SK-N-SH (cell line): ENCODE data around the gene KIDINS220.

ENCODE experiments used
- CHD2 ChIP-seq: fragments of 150-350 bp; IDR thresholded peaks from 2 replicates; pipeline ENCODE4 v1.6.1; 2018; ENCODE audit warnings: low read length; ENCODE audit not compliant: partially characterized antibody
- ELF1 ChIP-seq: IDR thresholded peaks from 2 replicates; pipeline ENCODE4 v1.4.0; 2012
- FOSL2 ChIP-seq: IDR thresholded peaks from 2 replicates; pipeline ENCODE4 v1.4.0; 2012; ENCODE audit warnings: low read depth, mild to moderate bottlenecking, moderate library complexity, borderline replicate concordance
- FOXM1 ChIP-seq: IDR thresholded peaks from 2 replicates; pipeline ENCODE4 v1.4.0; 2012; ENCODE audit warnings: low read depth, mild to moderate bottlenecking
- NRF1 ChIP-seq: IDR thresholded peaks from 2 replicates; pipeline ENCODE4 v1.6.1; 2012; ENCODE audit warnings: low read depth, mild to moderate bottlenecking, low read length
- POLR2AphosphoS5 ChIP-seq: IDR thresholded peaks from 2 replicates; pipeline ENCODE4 v1.6.1; 2012; ENCODE audit warnings: low read depth, low read length
- RAD21 ChIP-seq: IDR thresholded peaks from 2 replicates; pipeline ENCODE4 v1.6.1; 2012; ENCODE audit warnings: mild to moderate bottlenecking, low read length
- RCOR1 ChIP-seq: fragments of 150-350 bp; IDR thresholded peaks from 2 replicates; pipeline ENCODE4 v1.6.1; 2017; ENCODE audit warnings: antibody characterized with exemption, low read length
- RFX5 ChIP-seq: IDR thresholded peaks from 2 replicates; pipeline ENCODE4 v1.6.1; 2012; ENCODE audit warnings: mild to moderate bottlenecking, improper control_type of control experiment, low read length
- TAF1 ChIP-seq: IDR thresholded peaks from 2 replicates; pipeline ENCODE4 v1.6.1; 2012; ENCODE audit warnings: low read depth, mild to moderate bottlenecking, low read length, moderate library complexity, borderline replicate concordance
- YY1 ChIP-seq: IDR thresholded peaks from 2 replicates; pipeline ENCODE4 v1.4.0; 2012; ENCODE audit warnings: low read depth, mild to moderate bottlenecking
- TF ChIP-seq, protein P1 (sequence below): fragments of 200-600 bp; sonication (generic); IDR thresholded peaks from 2 replicates; pipeline ENCODE4 v1.6.1; 2017; ENCODE audit warnings: antibody characterized with exemption, mild to moderate bottlenecking, moderate library complexity
- TF ChIP-seq, protein P2 (sequence below): fragments of 150-350 bp; IDR thresholded peaks from 2 replicates; pipeline ENCODE4 v1.6.1; 2017; ENCODE audit warnings: antibody characterized with exemption, low read length, low read depth, borderline replicate concordance

DNA sequence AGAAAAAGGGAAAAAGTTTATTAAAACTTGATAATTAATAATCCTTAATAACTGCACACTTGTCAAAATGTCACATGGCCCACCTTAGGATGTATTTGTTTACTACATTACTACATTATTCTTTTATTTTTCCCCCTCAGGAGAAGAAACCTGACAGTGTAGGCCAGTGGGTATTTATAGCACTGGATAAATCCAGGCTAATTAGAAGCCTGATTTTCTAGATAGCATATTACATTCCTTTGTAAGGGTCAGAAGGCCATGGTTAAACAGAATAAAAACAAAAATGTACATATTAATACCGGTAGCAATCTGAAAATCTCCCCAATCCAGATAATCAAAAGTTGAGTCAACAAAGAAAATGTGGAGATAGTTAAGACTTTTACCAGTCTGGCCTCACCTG, 21.5 kb upstream of the KIDINS220 start:
- no peak for TF ChIP-seq POLR2AphosphoS5
- TF ChIP-seq TAF1: no peak
- TF ChIP-seq, protein P1, sequence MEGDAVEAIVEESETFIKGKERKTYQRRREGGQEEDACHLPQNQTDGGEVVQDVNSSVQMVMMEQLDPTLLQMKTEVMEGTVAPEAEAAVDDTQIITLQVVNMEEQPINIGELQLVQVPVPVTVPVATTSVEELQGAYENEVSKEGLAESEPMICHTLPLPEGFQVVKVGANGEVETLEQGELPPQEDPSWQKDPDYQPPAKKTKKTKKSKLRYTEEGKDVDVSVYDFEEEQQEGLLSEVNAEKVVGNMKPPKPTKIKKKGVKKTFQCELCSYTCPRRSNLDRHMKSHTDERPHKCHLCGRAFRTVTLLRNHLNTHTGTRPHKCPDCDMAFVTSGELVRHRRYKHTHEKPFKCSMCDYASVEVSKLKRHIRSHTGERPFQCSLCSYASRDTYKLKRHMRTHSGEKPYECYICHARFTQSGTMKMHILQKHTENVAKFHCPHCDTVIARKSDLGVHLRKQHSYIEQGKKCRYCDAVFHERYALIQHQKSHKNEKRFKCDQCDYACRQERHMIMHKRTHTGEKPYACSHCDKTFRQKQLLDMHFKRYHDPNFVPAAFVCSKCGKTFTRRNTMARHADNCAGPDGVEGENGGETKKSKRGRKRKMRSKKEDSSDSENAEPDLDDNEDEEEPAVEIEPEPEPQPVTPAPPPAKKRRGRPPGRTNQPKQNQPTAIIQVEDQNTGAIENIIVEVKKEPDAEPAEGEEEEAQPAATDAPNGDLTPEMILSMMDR: no peak
- no peak for TF ChIP-seq YY1
- no peak for TF ChIP-seq FOXM1
- TF ChIP-seq NRF1: no peak
- no peak for TF ChIP-seq ELF1
- no peak for TF ChIP-seq RFX5
- TF ChIP-seq, protein P2, sequence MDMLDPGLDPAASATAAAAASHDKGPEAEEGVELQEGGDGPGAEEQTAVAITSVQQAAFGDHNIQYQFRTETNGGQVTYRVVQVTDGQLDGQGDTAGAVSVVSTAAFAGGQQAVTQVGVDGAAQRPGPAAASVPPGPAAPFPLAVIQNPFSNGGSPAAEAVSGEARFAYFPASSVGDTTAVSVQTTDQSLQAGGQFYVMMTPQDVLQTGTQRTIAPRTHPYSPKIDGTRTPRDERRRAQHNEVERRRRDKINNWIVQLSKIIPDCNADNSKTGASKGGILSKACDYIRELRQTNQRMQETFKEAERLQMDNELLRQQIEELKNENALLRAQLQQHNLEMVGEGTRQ: no peak
- no peak for TF ChIP-seq RCOR1
- no peak for TF ChIP-seq CHD2
- no peak for TF ChIP-seq FOSL2
- TF ChIP-seq RAD21: no peak
